ENCODE measurements around the gene ZNF277. TPM values are rescaled to one million over a fixed set of nuclear protein-coding genes. Genes with fewer than 3 reads are reported as not detected.
A peak's percentile ranks its signal among the peaks of the same experiment; 100 is the strongest.

The ZNF277 gene
- total RNA-seq, 6 experiments from 2014 or later, result 11.2 to 20.9 (median 13.1) TPM

DNA sequence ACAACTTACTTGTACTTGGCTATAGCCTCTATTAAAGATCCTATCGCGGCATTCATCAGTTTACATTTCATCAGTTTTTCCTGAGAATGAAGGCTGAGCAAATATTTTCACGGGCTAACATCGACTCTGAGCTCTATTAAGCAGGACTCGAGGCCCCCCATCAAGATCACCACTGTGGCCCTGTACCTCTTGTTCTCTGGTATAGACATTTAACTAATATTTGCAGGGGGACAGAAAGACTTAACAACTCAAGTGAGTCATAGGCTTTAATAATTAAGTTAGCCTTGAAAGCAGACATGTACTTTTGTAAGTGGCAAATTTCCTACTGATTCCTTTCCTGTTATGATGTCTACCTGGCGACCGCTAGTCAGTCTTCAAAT lies 45.7 kb upstream of the ZNF277 start:
- no peak for ATAC-seq
- TF ChIP-seq, protein P1, sequence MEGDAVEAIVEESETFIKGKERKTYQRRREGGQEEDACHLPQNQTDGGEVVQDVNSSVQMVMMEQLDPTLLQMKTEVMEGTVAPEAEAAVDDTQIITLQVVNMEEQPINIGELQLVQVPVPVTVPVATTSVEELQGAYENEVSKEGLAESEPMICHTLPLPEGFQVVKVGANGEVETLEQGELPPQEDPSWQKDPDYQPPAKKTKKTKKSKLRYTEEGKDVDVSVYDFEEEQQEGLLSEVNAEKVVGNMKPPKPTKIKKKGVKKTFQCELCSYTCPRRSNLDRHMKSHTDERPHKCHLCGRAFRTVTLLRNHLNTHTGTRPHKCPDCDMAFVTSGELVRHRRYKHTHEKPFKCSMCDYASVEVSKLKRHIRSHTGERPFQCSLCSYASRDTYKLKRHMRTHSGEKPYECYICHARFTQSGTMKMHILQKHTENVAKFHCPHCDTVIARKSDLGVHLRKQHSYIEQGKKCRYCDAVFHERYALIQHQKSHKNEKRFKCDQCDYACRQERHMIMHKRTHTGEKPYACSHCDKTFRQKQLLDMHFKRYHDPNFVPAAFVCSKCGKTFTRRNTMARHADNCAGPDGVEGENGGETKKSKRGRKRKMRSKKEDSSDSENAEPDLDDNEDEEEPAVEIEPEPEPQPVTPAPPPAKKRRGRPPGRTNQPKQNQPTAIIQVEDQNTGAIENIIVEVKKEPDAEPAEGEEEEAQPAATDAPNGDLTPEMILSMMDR (IDR thresholded peaks at IDR 0.05), result no peak
- no peaks in the 10 kb centered on the region for H3K36me3 ChIP-seq
- H3K9me3 ChIP-seq, result no peaks in the 10 kb centered on the region
- peaks cover 0 to 37% (median 20%) of the 10 kb centered on the region in 4 donors for H3K4me1 ChIP-seq
- H3K27ac ChIP-seq, result no peak overlapping the region
- no peak for DNase-seq
- H3K27me3 ChIP-seq, result no peaks in the 10 kb centered on the region
- WGBS (ENCODE audit: insufficient coverage, low coverage, low lambda C conversion rate, missing lambda C conversion rate), result 35% methylated on average over 7 of the region's 7 CpGs
- intact Hi-C loops (cut with DNase I), result no loop called here
- no peak overlapping the region for H3K4me3 ChIP-seq

DNA sequence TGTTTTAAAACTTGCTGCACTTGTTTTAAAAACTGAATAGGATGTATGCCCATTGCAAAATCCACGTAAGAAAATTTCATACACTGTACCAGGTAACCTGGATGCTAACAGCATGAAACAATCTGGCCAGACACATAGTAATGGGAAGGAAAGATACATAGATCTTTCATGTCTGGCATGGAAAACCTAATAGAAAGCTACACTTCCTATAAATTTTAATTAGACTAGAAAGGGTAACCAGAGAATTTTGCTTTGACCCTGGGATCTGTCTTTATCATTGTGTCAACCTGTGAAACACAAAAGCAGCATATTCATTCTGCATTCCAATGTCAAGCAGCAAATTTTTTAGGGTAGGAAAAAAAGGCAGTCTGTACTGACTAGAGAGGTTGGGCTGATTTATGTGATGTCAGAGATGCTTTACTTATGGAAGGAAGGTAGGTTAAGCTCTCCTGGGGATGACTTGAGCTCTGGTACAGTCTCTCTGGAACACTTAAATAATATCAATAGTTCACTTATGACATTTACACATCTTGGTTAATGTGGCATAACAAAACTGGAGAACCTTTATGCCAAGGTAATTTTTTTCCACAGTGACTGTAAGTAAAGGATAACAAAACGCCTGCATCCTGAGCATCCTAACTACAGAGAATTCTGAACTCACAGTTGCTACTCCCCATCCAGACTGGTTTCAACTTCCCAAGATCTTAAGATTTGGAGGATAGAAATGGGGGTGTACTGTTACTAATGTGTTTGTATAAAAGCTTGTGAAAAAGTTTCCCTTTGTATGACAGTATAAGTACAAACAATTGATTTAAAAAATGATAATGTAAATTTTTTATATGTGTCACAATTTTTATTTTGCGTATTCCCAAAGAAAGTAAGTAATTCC lies 45.0 kb upstream of the ZNF277 start:
- Histone ChIP-seq H3K36me3 (no peaks in the 10 kb centered on the region), H3K4me1 (peaks cover 0 to 37% (median 20%) of the 10 kb centered on the region in 4 donors), H3K27me3 (no peaks in the 10 kb centered on the region), H3K27ac (peak overlapping the region in 2 of 3 donors; percentile 5 to 34), H3K9me3 (no peaks in the 10 kb centered on the region), H3K4me3 (no peak overlapping the region)
- no peak for TF ChIP-seq POLR2A (IDR thresholded peaks at IDR 0.05)
- TF ChIP-seq, protein P1 (IDR thresholded peaks at IDR 0.05), result no peak
- intact Hi-C loops (cut with DNase I), result no loop called here
- WGBS (ENCODE audit: insufficient coverage, low coverage, low lambda C conversion rate, missing lambda C conversion rate), result 75% methylated on average over 3 of the region's 3 CpGs
- no peak for ATAC-seq
- no peak for DNase-seq

DNA sequence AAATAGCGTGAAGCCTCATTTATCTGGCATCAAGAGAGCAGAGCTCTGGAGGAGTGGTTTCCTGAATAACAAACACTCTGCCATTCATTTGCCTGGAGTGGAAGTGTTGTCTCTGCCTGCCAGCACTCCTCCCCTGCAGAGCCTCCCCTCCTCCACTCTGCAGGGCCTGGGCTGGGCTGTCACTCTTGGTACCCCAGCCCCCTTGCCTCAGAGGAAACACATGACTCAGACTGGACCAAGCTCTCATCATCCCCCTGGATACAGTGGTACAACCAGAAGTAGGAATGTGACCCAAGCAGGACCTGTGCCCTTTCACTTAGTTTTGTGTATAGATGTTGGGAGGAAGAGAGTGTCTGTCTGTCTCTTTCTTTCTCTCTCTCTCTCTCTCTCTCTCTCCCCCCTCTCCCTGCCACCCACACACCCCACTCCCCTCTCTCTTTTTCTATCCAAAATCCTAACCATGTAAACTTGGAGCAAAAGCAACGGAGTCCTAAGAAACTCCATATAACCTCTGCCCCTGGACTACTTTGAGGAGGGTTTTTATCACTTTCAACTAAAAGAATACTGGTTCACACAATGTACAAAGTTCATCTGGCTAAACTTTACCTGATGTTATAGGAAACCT lies 44.2 kb upstream of the ZNF277 start:
- 14% methylated on average over 2 of the region's 2 CpGs for WGBS (ENCODE audit: insufficient coverage, low coverage, low lambda C conversion rate, missing lambda C conversion rate)
- no peaks in the 10 kb centered on the region for H3K27me3 ChIP-seq
- no peak for TF ChIP-seq POLR2A (IDR thresholded peaks at IDR 0.05)
- TF ChIP-seq, protein P1 (IDR thresholded peaks at IDR 0.05), result no peak
- H3K36me3 ChIP-seq, result no peaks in the 10 kb centered on the region
- intact Hi-C loops (cut with DNase I), result no loop called here
- peaks cover 0 to 37% (median 20%) of the 10 kb centered on the region in 4 donors for H3K4me1 ChIP-seq
- DNase-seq (peak; percentile 51 to 58 (median 54)), ATAC-seq (peak; percentile 84 to 90 (median 88))
- H3K9me3 ChIP-seq, result no peaks in the 10 kb centered on the region
- no peak overlapping the region for H3K4me3 ChIP-seq
- H3K27ac ChIP-seq, result peak overlapping the region; percentile 6 to 37 (median 34)

DNA sequence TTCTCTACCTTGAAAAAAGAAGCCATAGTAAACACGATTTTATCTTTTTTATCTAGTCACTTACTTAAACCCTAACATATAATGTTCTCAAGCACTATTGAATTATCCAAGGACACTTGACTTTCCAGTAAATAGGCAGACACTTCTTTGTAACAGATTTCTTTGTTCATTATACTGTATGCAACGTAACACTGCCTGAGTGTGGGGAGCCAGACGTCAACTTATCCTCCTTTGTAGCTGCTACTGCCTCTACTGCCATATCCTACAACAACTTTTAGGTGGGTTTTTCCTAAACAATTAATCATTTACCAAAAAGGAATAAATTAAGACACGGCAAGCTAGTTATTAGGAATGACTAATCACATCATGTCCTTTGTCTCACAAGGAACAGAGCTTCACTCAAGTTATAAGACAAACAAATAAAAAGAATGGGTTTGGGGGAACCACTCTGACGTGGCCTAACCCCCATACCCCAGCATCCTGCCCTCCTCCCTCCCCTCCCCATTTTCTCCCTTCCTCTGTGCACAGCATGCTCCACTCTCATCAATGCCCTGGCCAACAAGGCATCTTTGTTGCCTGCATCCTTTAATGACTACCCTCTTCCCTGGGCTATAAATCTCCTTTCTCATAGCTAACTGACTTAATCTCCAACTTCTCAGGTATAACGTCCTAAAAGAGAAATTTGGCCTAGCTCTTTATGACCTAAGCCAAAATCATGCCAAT lies 43.5 kb upstream of the ZNF277 start:
- no peak for TF ChIP-seq POLR2A (IDR thresholded peaks at IDR 0.05)
- TF ChIP-seq, protein P1 (IDR thresholded peaks at IDR 0.05), result no peak
- no peaks in the 10 kb centered on the region for H3K9me3 ChIP-seq
- 49% methylated on average over 6 of the region's 6 CpGs for WGBS (ENCODE audit: insufficient coverage, low coverage, low lambda C conversion rate, missing lambda C conversion rate)
- no peaks in the 10 kb centered on the region for H3K27me3 ChIP-seq
- DNase-seq (no peak), ATAC-seq (peak in 1 of 4 donors; percentile 4)
- H3K4me3 ChIP-seq, result no peak overlapping the region
- intact Hi-C loops (cut with DNase I), result no loop called here
- no peaks in the 10 kb centered on the region for H3K36me3 ChIP-seq
- H3K27ac ChIP-seq, result peak overlapping the region; percentile 6 to 37 (median 34)
- peaks cover 0 to 37% (median 20%) of the 10 kb centered on the region in 4 donors for H3K4me1 ChIP-seq
